Activated T-helper 9 cell treated with anti-CD3 and anti-CD28 coated beads, Interleukin-2, amount 50 U/mL, for 16 hours (primary cell): ENCODE data around the gene ZGPAT.

Experiments
- DNase-seq: peaks from one replicate; pipeline ENCODE4 v3.0.0-alpha.2; 2020; ENCODE audit warnings: low read depth

ZGPAT gene

GRCh38 chr20:63678667-63679465 is 29.0 kb upstream of the ZGPAT start:
- DNase-seq = no peak

- no peak for DNase-seq
Measured at GRCh38 chr20:63679799-63680305, 28.0 kb upstream of the ZGPAT start.

GRCh38 chr20:63680427-63680826 is 27.4 kb upstream of the ZGPAT start:
- DNase-seq = no peak

GRCh38 chr20:63680857-63681608 is 26.8 kb upstream of the ZGPAT start:
- DNase-seq = no peak

- no peak for DNase-seq
Measured at GRCh38 chr20:63681609-63682142, 26.2 kb upstream of the ZGPAT start.

- DNase-seq = no peak
Measured at GRCh38 chr20:63682384-63683139, 25.3 kb upstream of the ZGPAT start.

GRCh38 chr20:63685269-63686026 is 22.4 kb upstream of the ZGPAT start:
- DNase-seq = no peak

- DNase-seq = no peak
Measured at GRCh38 chr20:63686094-63686491, 21.7 kb upstream of the ZGPAT start.

- DNase-seq = no peak
Measured at GRCh38 chr20:63686492-63687321, 21.1 kb upstream of the ZGPAT start.

GRCh38 chr20:63687419-63688178 is 20.2 kb upstream of the ZGPAT start:
- DNase-seq = no peak

GRCh38 chr20:63688228-63689045 is 19.4 kb upstream of the ZGPAT start:
- DNase-seq = no peak

- no peak for DNase-seq
Measured at GRCh38 chr20:63689046-63690002, 18.5 kb upstream of the ZGPAT start.

GRCh38 chr20:63690003-63690897 is 17.6 kb upstream of the ZGPAT start:
- DNase-seq = no peak

- DNase-seq = no peak
Measured at GRCh38 chr20:63690898-63691710, 16.7 kb upstream of the ZGPAT start.

GRCh38 chr20:63691711-63692435 is 16.0 kb upstream of the ZGPAT start:
- DNase-seq = no peak
